WERI-Rb-1 (cell line): ENCODE results near the gene CFAP99.
A peak's percentile ranks its signal among the peaks of the same experiment; 100 is the strongest.

Source experiments
- DNase-seq: peaks from one replicate; pipeline ENCODE4 v3.0.0-alpha.2; 2020
- H3K27ac ChIP-seq: fragments of 250-450 bp; sonication (Bioruptor Pico); 2 replicates; pipeline ENCODE4 v1.5.1; 2020; ENCODE audit warnings: mild to moderate bottlenecking, moderate library complexity
- H3K27me3 ChIP-seq: fragments of 250-450 bp; sonication (Bioruptor Pico); 2 replicates; pipeline ENCODE4 v1.5.1; 2021; ENCODE audit warnings: mild to moderate bottlenecking, low read depth, moderate library complexity; ENCODE audit not compliant: insufficient read depth, severe bottlenecking
- H3K36me3 ChIP-seq: fragments of 250-450 bp; sonication (Bioruptor Pico); 2 replicates; pipeline ENCODE4 v1.5.1; 2020; ENCODE audit warnings: mild to moderate bottlenecking, moderate library complexity
- H3K4me3 ChIP-seq: 2 replicates; pipeline ENCODE4 v1.5.1; 2011; ENCODE audit warnings: low read depth, mild to moderate bottlenecking, control low read depth, low read length
- H3K9me3 ChIP-seq: fragments of 250-450 bp; sonication (Bioruptor Pico); 2 replicates; pipeline ENCODE4 v1.5.1; 2021; ENCODE audit warnings: mild to moderate bottlenecking, moderate library complexity; ENCODE audit not compliant: severe bottlenecking
- TF ChIP-seq, protein P1 (sequence below): IDR thresholded peaks from 2 replicates; pipeline ENCODE4 v1.5.1; 2011; ENCODE audit warnings: low read depth, mild to moderate bottlenecking, control low read depth, inconsistent platforms, low read length

CFAP99 gene

DNA sequence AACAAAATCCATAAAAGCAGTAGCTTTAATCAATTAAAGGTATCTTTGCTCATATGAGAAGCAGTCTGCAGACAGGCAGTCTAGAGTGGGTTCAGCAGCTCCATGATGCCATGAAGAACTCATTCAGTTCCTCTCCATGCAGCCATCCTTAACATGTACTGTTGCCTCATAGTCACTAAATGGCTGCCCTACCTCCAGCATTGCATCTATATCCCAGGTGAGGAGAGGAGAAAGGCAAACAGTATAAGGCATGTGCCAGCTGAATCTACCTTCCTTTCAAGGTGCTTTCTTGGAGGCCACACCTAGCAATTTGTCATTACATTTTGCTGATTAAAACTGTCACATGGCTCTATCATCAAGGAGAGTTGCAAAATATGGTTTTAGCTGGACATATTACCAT is 13.2 kb downstream of the CFAP99 start:
- no peak for DNase-seq
- no peaks in the 10 kb centered on the region for H3K36me3 ChIP-seq
- H3K4me3 ChIP-seq, result no peak overlapping the region
- no peak overlapping the region for H3K27ac ChIP-seq
- H3K9me3 ChIP-seq, result no peaks in the 10 kb centered on the region
- TF ChIP-seq, protein P1, sequence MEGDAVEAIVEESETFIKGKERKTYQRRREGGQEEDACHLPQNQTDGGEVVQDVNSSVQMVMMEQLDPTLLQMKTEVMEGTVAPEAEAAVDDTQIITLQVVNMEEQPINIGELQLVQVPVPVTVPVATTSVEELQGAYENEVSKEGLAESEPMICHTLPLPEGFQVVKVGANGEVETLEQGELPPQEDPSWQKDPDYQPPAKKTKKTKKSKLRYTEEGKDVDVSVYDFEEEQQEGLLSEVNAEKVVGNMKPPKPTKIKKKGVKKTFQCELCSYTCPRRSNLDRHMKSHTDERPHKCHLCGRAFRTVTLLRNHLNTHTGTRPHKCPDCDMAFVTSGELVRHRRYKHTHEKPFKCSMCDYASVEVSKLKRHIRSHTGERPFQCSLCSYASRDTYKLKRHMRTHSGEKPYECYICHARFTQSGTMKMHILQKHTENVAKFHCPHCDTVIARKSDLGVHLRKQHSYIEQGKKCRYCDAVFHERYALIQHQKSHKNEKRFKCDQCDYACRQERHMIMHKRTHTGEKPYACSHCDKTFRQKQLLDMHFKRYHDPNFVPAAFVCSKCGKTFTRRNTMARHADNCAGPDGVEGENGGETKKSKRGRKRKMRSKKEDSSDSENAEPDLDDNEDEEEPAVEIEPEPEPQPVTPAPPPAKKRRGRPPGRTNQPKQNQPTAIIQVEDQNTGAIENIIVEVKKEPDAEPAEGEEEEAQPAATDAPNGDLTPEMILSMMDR, result no peak
- no peaks in the 10 kb centered on the region for H3K27me3 ChIP-seq

DNA sequence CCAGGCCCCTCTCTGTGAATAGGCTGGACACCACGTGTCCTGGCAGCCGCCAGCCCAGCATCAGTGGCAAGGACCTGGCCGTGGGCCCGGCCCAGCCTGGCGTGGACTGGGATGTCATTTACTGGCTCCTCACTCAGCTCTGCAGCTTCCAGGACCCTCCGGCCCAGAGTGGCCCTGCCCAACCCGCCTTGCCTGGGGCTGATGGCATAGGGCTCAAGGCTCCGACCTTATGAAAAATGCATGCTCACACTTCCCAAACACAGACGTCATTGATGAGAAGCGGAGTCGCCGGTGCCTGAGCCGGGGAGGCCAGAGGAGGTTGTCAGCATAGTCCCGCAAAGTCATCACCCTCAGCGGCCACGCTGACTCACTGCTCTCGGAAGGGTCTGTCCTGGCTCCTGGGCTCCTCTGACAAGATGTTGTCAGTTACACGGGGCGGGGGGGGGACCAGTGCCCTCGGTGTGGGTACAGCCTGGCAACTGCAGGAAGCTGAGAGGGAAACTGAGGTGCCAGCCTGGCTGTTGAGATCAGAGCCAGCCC is 14.3 kb downstream of the CFAP99 start:
- DNase-seq, result no peak
- no peak overlapping the region for H3K4me3 ChIP-seq
- no peaks in the 10 kb centered on the region for H3K36me3 ChIP-seq
- TF ChIP-seq, protein P1, result no peak
- no peak overlapping the region for H3K27ac ChIP-seq
- H3K27me3 ChIP-seq, result no peaks in the 10 kb centered on the region
- no peaks in the 10 kb centered on the region for H3K9me3 ChIP-seq

DNA sequence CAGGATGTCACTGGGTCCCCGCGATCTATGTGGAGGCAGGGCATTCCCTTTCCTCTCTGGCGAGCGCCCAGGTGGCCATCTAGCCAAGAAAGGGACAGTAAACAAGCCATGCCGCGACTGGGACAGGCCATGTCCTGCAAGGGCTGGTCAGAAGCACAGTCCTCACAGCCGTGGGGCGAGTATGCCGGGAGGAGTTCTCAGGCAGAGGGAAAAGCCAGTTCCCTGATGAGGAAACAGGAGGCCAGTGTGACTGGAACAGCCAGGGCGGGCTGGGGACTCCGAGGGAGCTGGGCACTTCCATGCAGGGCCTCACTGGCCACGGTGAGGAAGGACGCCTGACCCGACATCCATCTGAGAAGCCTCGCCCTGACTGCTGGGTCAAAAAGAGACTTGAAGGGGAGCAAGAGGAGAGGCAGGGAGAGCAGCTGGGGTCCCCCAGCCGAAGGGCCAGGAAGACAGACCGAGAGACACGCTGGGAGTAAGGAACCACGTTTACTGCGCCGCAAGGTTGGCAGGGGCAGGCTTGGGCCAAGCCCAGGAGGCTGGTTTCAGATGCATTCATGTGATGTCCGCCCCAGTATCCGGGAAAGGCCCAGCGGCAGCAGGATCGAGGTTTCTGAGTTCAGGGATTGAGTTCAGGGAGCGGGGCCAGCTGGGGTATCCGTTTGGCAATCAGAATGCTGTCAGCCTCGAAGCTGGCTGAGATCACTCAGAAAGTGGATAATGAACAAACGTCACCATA is 15.0 kb downstream of the CFAP99 start:
- TF ChIP-seq, protein P1, result no peak
- Histone ChIP-seq H3K4me3 (no peak overlapping the region), H3K36me3 (no peaks in the 10 kb centered on the region), H3K27ac (no peak overlapping the region), H3K27me3 (no peaks in the 10 kb centered on the region), H3K9me3 (no peaks in the 10 kb centered on the region)
- no peak for DNase-seq

DNA sequence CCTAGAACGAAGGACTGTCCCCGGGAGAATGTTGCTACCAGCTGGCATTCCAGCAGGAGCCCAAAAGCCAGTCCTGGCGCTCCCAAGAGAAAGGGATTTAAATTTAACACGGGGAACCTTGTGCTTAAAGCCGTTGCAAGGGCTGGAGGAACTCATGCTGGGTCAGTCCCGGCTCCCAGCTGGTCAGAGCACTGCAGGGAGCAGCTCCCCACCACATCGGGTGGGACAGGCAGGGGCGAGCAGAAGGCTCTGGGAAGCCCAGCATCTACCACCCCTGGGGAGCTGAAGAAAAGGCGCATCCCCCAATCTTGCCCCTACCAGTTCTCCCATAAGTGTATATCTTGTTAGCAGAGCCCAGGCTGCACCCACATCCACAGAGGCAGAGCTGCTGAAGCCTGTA is 15.7 kb downstream of the CFAP99 start:
- Histone ChIP-seq H3K27me3 (no peaks in the 10 kb centered on the region), H3K9me3 (no peaks in the 10 kb centered on the region), H3K27ac (no peak overlapping the region), H3K36me3 (no peaks in the 10 kb centered on the region), H3K4me3 (no peak overlapping the region)
- DNase-seq, result no peak
- TF ChIP-seq, protein P1, result no peak

DNA sequence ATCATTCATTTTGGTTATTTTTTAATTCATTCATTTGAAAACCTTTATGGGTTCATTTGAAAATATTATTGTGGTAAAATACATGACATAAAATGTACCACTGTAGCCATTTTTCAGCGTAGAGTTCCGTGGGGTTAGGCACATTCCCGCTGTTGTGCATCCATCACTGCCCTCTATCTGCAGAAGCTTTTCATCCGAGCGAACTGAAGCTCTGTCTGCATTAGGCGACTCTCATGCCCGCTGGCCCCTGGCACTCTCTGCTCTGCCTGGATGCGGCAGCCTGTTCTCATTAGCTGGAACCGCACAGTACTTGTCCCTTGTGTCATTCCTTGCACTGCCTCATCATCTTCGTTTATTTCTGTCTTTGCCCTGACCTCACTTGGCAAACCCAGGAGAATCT is 17.5 kb downstream of the CFAP99 start:
- Histone ChIP-seq H3K27ac (no peak overlapping the region), H3K4me3 (no peak overlapping the region), H3K9me3 (no peaks in the 10 kb centered on the region), H3K36me3 (no peaks in the 10 kb centered on the region), H3K27me3 (no peaks in the 10 kb centered on the region)
- no peak for DNase-seq
- TF ChIP-seq, protein P1, result peak; percentile 39; the same call in 1 of the 2 replicates
